ENCODE results near the gene CEP72. TPM values are rescaled to one million over a fixed set of nuclear protein-coding genes. Genes with fewer than 3 reads are reported as not detected.
"Not testable (repeated sequence)": the region's sequence is repeated elsewhere in the genome, so short reads cannot be mapped to it uniquely, and the experiment has no call there.

Gene CEP72
- total RNA-seq = 4.5 TPM

- DNase-seq (ENCODE audit: low spot score in 2 of 2) (peak; percentile 98 to 99), FAIRE-seq (no peak)
Measured at GRCh38 chr5:611731-612486, at the start of gene CEP72. Gene CEP72 (plus strand): TSS chr5:612340. CDS start chr5:612362, 22 bp downstream.

GRCh38 chr5:565782-566440, 46.2 kb upstream of the CEP72 start:
- FAIRE-seq (no peak), DNase-seq (ENCODE audit: low spot score in 2 of 2) (no peak)

GRCh38 chr5:566636-567309, 45.4 kb upstream of the CEP72 start:
- no peak for DNase-seq (ENCODE audit: low spot score in 2 of 2)
- FAIRE-seq = no peak

GRCh38 chr5:567664-568060, 44.5 kb upstream of the CEP72 start:
- no peak for DNase-seq (ENCODE audit: low spot score in 2 of 2)
- no peak for FAIRE-seq

- FAIRE-seq (no peak), DNase-seq (ENCODE audit: low spot score in 2 of 2) (no peak)
Measured at GRCh38 chr5:568061-568781, 43.9 kb upstream of the CEP72 start.

GRCh38 chr5:568809-569208, 43.3 kb upstream of the CEP72 start:
- no peak for DNase-seq (ENCODE audit: low spot score in 2 of 2)
- no peak for FAIRE-seq

GRCh38 chr5:569358-569867, 42.7 kb upstream of the CEP72 start:
- DNase-seq (ENCODE audit: low spot score in 2 of 2) (no peak), FAIRE-seq (no peak)

GRCh38 chr5:569868-570361, 42.2 kb upstream of the CEP72 start:
- DNase-seq (ENCODE audit: low spot score in 2 of 2) (no peak), FAIRE-seq (no peak)

GRCh38 chr5:570446-570845, 41.7 kb upstream of the CEP72 start:
- DNase-seq (ENCODE audit: low spot score in 2 of 2) = no peak
- FAIRE-seq = no peak

- DNase-seq (ENCODE audit: low spot score in 2 of 2) (no peak), FAIRE-seq (no peak)
Measured at GRCh38 chr5:570886-571285, 41.3 kb upstream of the CEP72 start.

GRCh38 chr5:571791-572190, 40.3 kb upstream of the CEP72 start:
- FAIRE-seq = no peak
- DNase-seq (ENCODE audit: low spot score in 2 of 2) = no peak

- no peak for DNase-seq (ENCODE audit: low spot score in 2 of 2)
- FAIRE-seq = no peak
Measured at GRCh38 chr5:572398-573019, 39.6 kb upstream of the CEP72 start.

- FAIRE-seq = no peak
- DNase-seq (ENCODE audit: low spot score in 2 of 2) = no peak
Measured at GRCh38 chr5:573206-573605, 38.9 kb upstream of the CEP72 start.

GRCh38 chr5:573976-574375, 38.2 kb upstream of the CEP72 start:
- FAIRE-seq (no peak), DNase-seq (ENCODE audit: low spot score in 2 of 2) (no peak)

- FAIRE-seq (no peak), DNase-seq (ENCODE audit: low spot score in 2 of 2) (no peak)
Measured at GRCh38 chr5:574906-575305, 37.2 kb upstream of the CEP72 start.

GRCh38 chr5:575636-576035, 36.5 kb upstream of the CEP72 start:
- DNase-seq (ENCODE audit: low spot score in 2 of 2) (no peak), FAIRE-seq (no peak)

- not testable (repeated sequence) for DNase-seq (ENCODE audit: low spot score in 2 of 2); FAIRE-seq
Measured at GRCh38 chr5:577214-577613, 34.9 kb upstream of the CEP72 start.

GRCh38 chr5:577800-578199, 34.3 kb upstream of the CEP72 start:
- DNase-seq (ENCODE audit: low spot score in 2 of 2) (no peak), FAIRE-seq (no peak)

GRCh38 chr5:579211-579610, 32.9 kb upstream of the CEP72 start:
- FAIRE-seq (no peak), DNase-seq (ENCODE audit: low spot score in 2 of 2) (no peak)

GRCh38 chr5:579746-580366, 32.3 kb upstream of the CEP72 start:
- no peak for DNase-seq (ENCODE audit: low spot score in 2 of 2)
- no peak for FAIRE-seq
